GM12864 (cell line): ENCODE data around the gene ASS1.

Experiments
- DNase-seq: peaks from one replicate; pipeline ENCODE4 v3.0.0-alpha.2; 2011; ENCODE audit warnings: low read depth
- H3K4me3 ChIP-seq: 2 replicates; pipeline ENCODE4 v1.5.1; 2011; ENCODE audit warnings: mild to moderate bottlenecking, low read depth, low read length, control low read depth
- TF ChIP-seq, protein P1 (sequence below): IDR thresholded peaks from 2 replicates; pipeline ENCODE4 v1.5.1; 2011; ENCODE audit warnings: low read depth, mild to moderate bottlenecking, moderate library complexity, low read length, control low read depth, inconsistent platforms; ENCODE audit errors: missing control alignments

The ASS1 gene

DNA sequence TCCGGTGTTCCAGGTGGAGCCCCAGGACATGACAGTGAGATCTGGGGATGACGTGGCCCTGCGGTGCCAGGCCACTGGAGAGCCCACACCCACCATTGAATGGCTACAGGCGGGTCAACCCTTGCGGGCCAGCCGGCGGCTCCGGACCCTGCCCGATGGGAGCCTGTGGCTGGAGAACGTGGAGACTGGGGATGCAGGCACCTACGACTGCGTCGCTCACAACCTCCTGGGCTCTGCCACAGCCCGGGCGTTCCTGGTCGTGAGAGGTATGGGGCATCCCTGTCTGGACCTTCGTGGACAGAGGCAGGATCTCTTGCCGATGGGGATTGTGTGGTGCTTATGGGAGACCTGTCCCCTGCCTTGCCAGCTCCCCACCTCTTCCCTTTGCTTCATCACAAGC lies 26.0 kb upstream of the ASS1 start:
- no peak for DNase-seq
- no peak overlapping the region for H3K4me3 ChIP-seq
- TF ChIP-seq, protein P1, sequence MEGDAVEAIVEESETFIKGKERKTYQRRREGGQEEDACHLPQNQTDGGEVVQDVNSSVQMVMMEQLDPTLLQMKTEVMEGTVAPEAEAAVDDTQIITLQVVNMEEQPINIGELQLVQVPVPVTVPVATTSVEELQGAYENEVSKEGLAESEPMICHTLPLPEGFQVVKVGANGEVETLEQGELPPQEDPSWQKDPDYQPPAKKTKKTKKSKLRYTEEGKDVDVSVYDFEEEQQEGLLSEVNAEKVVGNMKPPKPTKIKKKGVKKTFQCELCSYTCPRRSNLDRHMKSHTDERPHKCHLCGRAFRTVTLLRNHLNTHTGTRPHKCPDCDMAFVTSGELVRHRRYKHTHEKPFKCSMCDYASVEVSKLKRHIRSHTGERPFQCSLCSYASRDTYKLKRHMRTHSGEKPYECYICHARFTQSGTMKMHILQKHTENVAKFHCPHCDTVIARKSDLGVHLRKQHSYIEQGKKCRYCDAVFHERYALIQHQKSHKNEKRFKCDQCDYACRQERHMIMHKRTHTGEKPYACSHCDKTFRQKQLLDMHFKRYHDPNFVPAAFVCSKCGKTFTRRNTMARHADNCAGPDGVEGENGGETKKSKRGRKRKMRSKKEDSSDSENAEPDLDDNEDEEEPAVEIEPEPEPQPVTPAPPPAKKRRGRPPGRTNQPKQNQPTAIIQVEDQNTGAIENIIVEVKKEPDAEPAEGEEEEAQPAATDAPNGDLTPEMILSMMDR, result no peak

GRCh38 chr9:130419521-130420035 lies 25.2 kb upstream of the ASS1 start:
- TF ChIP-seq, protein P1, result no peak
- no peak overlapping the region for H3K4me3 ChIP-seq
- DNase-seq, result no peak

GRCh38 chr9:130421154-130421801 lies 23.5 kb upstream of the ASS1 start:
- H3K4me3 ChIP-seq, result no peak overlapping the region
- DNase-seq, result no peak
- TF ChIP-seq, protein P1, result no peak

DNA sequence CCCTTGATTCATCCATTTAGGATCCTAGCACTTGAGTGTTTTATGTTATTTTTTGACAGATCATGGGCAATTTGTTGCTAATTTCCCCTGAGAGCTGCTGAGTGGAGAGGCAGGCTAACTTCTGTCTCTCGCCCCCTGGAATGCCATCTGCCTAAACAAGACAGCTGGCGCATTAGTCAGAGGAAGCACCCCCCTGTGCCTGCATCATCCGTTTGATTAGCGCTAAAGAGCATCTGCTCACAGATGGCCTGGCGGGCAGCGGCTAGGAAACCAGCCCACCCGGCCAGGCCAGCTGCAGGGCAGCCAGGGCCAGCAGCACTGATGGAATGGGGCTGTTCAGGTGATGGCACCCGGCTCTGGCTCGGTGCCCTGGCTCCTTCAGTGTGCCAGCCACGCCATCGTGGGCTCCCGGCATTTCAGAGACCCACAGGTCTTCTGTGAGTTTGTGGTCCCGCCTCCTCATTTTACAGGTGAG lies 22.9 kb upstream of the ASS1 start:
- TF ChIP-seq, protein P1, result no peak
- no peak for DNase-seq
- H3K4me3 ChIP-seq, result no peak overlapping the region

DNA sequence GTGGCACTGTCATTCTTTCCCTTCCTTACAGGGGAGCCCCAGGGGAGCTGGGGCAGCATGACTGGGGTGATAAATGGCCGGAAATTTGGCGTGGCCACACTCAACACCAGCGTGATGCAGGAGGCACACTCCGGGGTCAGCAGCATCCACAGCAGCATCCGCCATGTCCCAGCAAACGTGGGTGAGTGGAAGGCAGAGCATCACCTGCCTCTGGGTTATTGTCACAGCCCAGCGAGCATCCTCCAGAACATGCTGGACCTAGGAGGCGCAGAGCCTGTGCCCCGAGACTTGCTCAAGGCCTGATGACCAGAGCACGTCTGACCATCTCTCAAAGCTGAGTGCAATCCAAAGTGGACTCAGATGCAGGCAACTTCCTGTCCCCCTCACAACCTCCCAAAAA lies 22.2 kb upstream of the ASS1 start:
- TF ChIP-seq, protein P1, result no peak
- no peak overlapping the region for H3K4me3 ChIP-seq
- DNase-seq, result no peak

DNA sequence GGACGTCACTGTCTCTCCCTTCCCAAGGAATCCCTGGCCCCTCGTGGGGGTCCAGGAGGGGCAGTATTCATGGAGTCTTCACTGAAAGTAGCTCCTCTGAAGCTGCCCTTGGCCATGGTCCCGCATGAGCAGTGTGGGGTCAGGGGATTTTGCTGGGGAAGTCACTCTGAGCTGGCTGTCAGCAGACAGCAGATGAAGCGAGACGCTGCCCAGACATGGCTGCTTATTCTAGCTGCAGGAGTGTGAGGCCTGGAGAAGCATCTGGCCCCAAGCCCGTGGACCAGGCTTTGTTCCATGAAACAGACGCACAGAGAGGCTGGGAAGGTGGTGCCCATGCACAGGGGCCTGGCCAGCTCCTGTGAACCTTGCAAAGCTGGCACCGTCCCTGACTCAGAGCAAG lies 21.5 kb upstream of the ASS1 start:
- no peak for DNase-seq
- TF ChIP-seq, protein P1, result no peak
- no peak overlapping the region for H3K4me3 ChIP-seq
